Measurements from ENCODE around the gene C10orf53. TPM values are rescaled to one million over a fixed set of nuclear protein-coding genes. Genes with fewer than 3 reads are reported as not detected.

Gene C10orf53
- total RNA-seq, 1 experiment from 2014 or later = not detected

DNA sequence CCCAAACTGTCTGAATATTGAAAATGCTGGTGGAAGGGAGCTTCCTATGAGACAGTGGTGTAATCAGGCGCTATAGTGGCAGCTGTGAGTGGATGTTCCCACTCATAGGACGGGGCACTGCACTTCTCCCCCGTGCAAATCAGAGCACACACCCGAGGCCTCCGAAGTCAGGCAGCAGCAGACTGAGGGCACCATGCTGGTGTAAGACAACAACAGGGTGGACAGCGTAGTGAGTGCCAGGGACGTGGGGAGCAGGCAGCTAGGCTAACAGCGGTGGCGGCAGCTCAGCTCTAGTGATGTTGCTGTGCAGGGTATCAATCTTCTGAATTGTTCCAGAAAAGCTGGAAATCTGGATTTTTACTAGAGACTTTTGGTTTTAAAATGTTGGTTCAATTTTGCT, 19.2 kb downstream of the C10orf53 start:
- ChIA-PET POLR2A (ENCODE audit: unreplicated experiment) (no interaction called here), CTCF (no interaction called here)
- no peaks in the 10 kb centered on the region for H3K4me1 ChIP-seq (ENCODE audit: insufficient read depth, low read length)
- intact Hi-C loops (cut with micrococcal nuclease) = no loop called here
- no peaks in the 10 kb centered on the region for H3F3A ChIP-seq (ENCODE audit: low read length, unreplicated experiment)
- no peaks in the 10 kb centered on the region for H3K9me2 ChIP-seq (replicated peaks; ENCODE audit: low read length)
- peaks cover 89% of the 10 kb centered on the region for H3K27me3 ChIP-seq (ENCODE audit: low read length)
- H3K36me3 ChIP-seq (ENCODE audit: low read depth, low read length) = no peaks in the 10 kb centered on the region
- ATAC-seq (no peak), DNase-seq (no peak)
- no peak overlapping the region for H3K27ac ChIP-seq (ENCODE audit: low read length)
- H3K79me2 ChIP-seq (ENCODE audit: low read length) = no peaks in the 10 kb centered on the region
- H2AFZ ChIP-seq (ENCODE audit: low read length) = no peak overlapping the region
- no peaks in the 10 kb centered on the region for H4K20me1 ChIP-seq (ENCODE audit: low read length)
- TF ChIP-seq, protein P1, sequence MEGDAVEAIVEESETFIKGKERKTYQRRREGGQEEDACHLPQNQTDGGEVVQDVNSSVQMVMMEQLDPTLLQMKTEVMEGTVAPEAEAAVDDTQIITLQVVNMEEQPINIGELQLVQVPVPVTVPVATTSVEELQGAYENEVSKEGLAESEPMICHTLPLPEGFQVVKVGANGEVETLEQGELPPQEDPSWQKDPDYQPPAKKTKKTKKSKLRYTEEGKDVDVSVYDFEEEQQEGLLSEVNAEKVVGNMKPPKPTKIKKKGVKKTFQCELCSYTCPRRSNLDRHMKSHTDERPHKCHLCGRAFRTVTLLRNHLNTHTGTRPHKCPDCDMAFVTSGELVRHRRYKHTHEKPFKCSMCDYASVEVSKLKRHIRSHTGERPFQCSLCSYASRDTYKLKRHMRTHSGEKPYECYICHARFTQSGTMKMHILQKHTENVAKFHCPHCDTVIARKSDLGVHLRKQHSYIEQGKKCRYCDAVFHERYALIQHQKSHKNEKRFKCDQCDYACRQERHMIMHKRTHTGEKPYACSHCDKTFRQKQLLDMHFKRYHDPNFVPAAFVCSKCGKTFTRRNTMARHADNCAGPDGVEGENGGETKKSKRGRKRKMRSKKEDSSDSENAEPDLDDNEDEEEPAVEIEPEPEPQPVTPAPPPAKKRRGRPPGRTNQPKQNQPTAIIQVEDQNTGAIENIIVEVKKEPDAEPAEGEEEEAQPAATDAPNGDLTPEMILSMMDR (conservative IDR thresholded peaks at IDR 0.05; ENCODE audit: low read depth, low read length) = no peak
- TF ChIP-seq EZH2 (IDR thresholded peaks at IDR 0.05; ENCODE audit: low read length, unreplicated experiment) (no peak), EZH2phosphoT487 (IDR thresholded peaks at IDR 0.05; ENCODE audit: borderline replicate concordance, low read length) (no peak)
- H3K4me3 ChIP-seq (ENCODE audit: low read length) = no peak overlapping the region
- BruUV-seq (replicated peaks) = no TSS peak
- H3K9me3 ChIP-seq (ENCODE audit: low read length) = no peaks in the 10 kb centered on the region
- no peak overlapping the region for H3K4me2 ChIP-seq (ENCODE audit: low read length)
- H3K9ac ChIP-seq (ENCODE audit: low read length) = no peak overlapping the region

DNA sequence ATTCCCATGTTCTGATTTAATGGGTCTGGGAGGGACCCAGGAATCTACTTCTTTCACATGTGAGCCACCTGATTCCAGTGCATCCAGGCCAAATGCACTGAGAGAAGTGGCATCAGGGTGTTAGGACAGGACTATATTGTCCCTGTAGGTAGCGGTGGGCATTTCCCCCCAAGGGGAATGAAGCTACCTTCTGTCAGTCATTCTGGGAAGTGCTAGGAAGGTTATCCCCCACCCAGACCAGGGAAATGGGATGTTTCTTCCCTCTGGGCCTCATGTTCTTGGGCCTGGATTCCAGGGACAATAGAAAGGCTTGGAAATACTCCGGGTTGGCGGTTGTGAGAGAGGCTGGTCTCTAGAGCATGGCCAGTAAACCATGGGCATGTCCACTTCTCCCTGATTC, 20.8 kb downstream of the C10orf53 start:
- no peak overlapping the region for H3K4me3 ChIP-seq (ENCODE audit: low read length)
- no peaks in the 10 kb centered on the region for H3K36me3 ChIP-seq (ENCODE audit: low read depth, low read length)
- H3K27me3 ChIP-seq (ENCODE audit: low read length) = peaks cover 86% of the 10 kb centered on the region
- no peak overlapping the region for H3K4me2 ChIP-seq (ENCODE audit: low read length)
- intact Hi-C loops (cut with micrococcal nuclease) = no loop called here
- H3K79me2 ChIP-seq (ENCODE audit: low read length) = no peaks in the 10 kb centered on the region
- H3K27ac ChIP-seq (ENCODE audit: low read length) = no peak overlapping the region
- H3F3A ChIP-seq (ENCODE audit: low read length, unreplicated experiment) = no peaks in the 10 kb centered on the region
- no peaks in the 10 kb centered on the region for H3K9me2 ChIP-seq (replicated peaks; ENCODE audit: low read length)
- BruUV-seq (replicated peaks) = no TSS peak
- ATAC-seq (no peak), DNase-seq (no peak)
- TF ChIP-seq EZH2phosphoT487 (IDR thresholded peaks at IDR 0.05; ENCODE audit: borderline replicate concordance, low read length) = no peak
- TF ChIP-seq, protein P1 (conservative IDR thresholded peaks at IDR 0.05; ENCODE audit: low read depth, low read length) = no peak
- TF ChIP-seq EZH2 (IDR thresholded peaks at IDR 0.05; ENCODE audit: low read length, unreplicated experiment) = no peak
- no peak overlapping the region for H3K9ac ChIP-seq (ENCODE audit: low read length)
- no peaks in the 10 kb centered on the region for H3K4me1 ChIP-seq (ENCODE audit: insufficient read depth, low read length)
- CTCF ChIA-PET = no interaction called here
- no peaks in the 10 kb centered on the region for H4K20me1 ChIP-seq (ENCODE audit: low read length)
- POLR2A ChIA-PET (ENCODE audit: unreplicated experiment) = no interaction called here
- no peak overlapping the region for H2AFZ ChIP-seq (ENCODE audit: low read length)
- H3K9me3 ChIP-seq (ENCODE audit: low read length) = no peaks in the 10 kb centered on the region

DNA sequence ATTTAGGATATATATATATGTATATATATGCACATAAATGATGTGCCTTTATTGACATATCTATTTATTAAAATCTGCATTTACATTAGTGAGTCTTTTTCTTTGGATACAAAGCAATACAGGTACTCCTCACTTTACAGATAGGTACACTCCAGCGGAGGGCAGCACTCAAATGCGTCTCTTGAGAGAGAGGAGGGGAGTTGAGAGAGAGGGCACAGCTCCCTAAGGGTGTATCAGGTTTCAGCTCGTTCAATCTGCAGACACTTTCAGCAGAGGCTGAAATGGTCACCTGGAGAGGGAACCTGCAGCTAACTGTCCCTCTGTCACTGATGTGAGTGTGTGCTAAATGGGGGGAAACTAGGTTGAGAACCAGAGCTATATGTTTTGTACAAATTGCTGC, 21.5 kb downstream of the C10orf53 start:
- Histone ChIP-seq H3K4me1 (ENCODE audit: insufficient read depth, low read length) (no peaks in the 10 kb centered on the region), H3K27ac (ENCODE audit: low read length) (no peak overlapping the region), H2AFZ (ENCODE audit: low read length) (no peak overlapping the region), H4K20me1 (ENCODE audit: low read length) (no peaks in the 10 kb centered on the region), H3K9ac (ENCODE audit: low read length) (no peak overlapping the region), H3K36me3 (ENCODE audit: low read depth, low read length) (no peaks in the 10 kb centered on the region), H3K9me2 (replicated peaks; ENCODE audit: low read length) (no peaks in the 10 kb centered on the region), H3K4me2 (ENCODE audit: low read length) (no peak overlapping the region), H3K9me3 (ENCODE audit: low read length) (no peaks in the 10 kb centered on the region), H3K27me3 (ENCODE audit: low read length) (peaks cover 86% of the 10 kb centered on the region), H3K79me2 (ENCODE audit: low read length) (no peaks in the 10 kb centered on the region), H3F3A (ENCODE audit: low read length, unreplicated experiment) (no peaks in the 10 kb centered on the region), H3K4me3 (ENCODE audit: low read length) (no peak overlapping the region)
- intact Hi-C loops (cut with micrococcal nuclease) = no loop called here
- ATAC-seq (peak; percentile 74), DNase-seq (peak; percentile 72)
- CTCF ChIA-PET = no interaction called here
- BruUV-seq (replicated peaks) = no TSS peak
- POLR2A ChIA-PET (ENCODE audit: unreplicated experiment) = no interaction called here
- TF ChIP-seq, protein P1 (conservative IDR thresholded peaks at IDR 0.05; ENCODE audit: low read depth, low read length) = peak; percentile 49; the same call in 1 of the 2 replicates
- no peak for TF ChIP-seq EZH2 (IDR thresholded peaks at IDR 0.05; ENCODE audit: low read length, unreplicated experiment)

All from PC-3 (cell line).